Progenitor cell of endocrine pancreas (in vitro differentiated cells): ENCODE data around the gene CCDC60. TPM values are rescaled to one million over a fixed set of nuclear protein-coding genes. Genes with fewer than 3 reads are reported as not detected.

Experiments
- DNase-seq: peaks from one replicate; pipeline ENCODE4 v3.0.0; 2021; ENCODE audit warnings: low spot score; ENCODE audit not compliant: unreplicated experiment
- H3K27ac Mint-ChIP-seq: 2 replicates; pipeline ENCODE4 v1.8.0; 2021; ENCODE audit warnings: mild to moderate bottlenecking, moderate library complexity, mixed read lengths
- H3K27me3 Mint-ChIP-seq: 2 replicates; pipeline ENCODE4 v1.8.0; 2021; ENCODE audit warnings: mixed read lengths
- H3K36me3 Mint-ChIP-seq: 2 replicates; pipeline ENCODE4 v1.8.0; 2022; ENCODE audit warnings: mixed read lengths; ENCODE audit not compliant: insufficient read depth
- H3K4me1 Mint-ChIP-seq: 2 replicates; pipeline ENCODE4 v1.8.0; 2021; ENCODE audit warnings: low read depth, mixed read lengths
- H3K4me3 Mint-ChIP-seq: 2 replicates; pipeline ENCODE4 v1.8.0; 2021; ENCODE audit warnings: low read depth, mild to moderate bottlenecking, moderate library complexity, mixed read lengths
- H3K9me3 Mint-ChIP-seq: 2 replicates; pipeline ENCODE4 v1.8.0; 2021; ENCODE audit warnings: low read depth, mixed read lengths
- CTCF ChIP-seq: fragments of 200-600 bp; sonication (generic); IDR thresholded peaks from one replicate; pipeline ENCODE4 v1.5.0; 2021; ENCODE audit warnings: antibody characterized with exemption, mild to moderate bottlenecking; ENCODE audit not compliant: unreplicated experiment
- total RNA-seq: library from RNA; stranded (reverse); gene quantifications from 2 replicates; pipeline ENCODE4 v1.2.1, GENCODE V29; 2021

Gene CCDC60
- total RNA-seq, 1 donor from 2014 or later: 23.4 TPM

- no peak for TF ChIP-seq CTCF
- DNase-seq: no peak
- Mint-ChIP-seq H3K9me3 (peaks cover 3% of the 10 kb centered on the region), H3K27me3 (no peaks in the 10 kb centered on the region), H3K27ac (peak overlapping the region; percentile 7), H3K36me3 (peaks cover 1% of the 10 kb centered on the region), H3K4me3 (no peak overlapping the region), H3K4me1 (peaks cover 43% of the 10 kb centered on the region)
Observed at GRCh38 chr12:119373001-119373400, 38.5 kb downstream of the CCDC60 start.

- Mint-ChIP-seq H3K4me3 (no peak overlapping the region), H3K4me1 (peaks cover 40% of the 10 kb centered on the region)
- no peak for TF ChIP-seq CTCF
Observed at GRCh38 chr12:119373666-119374065, 39.1 kb downstream of the CCDC60 start.

GRCh38 chr12:119374635-119375034 is 40.1 kb downstream of the CCDC60 start:
- peaks cover 1% of the 10 kb centered on the region for H3K36me3 Mint-ChIP-seq
- H3K27me3 Mint-ChIP-seq: no peaks in the 10 kb centered on the region
- no peak for DNase-seq
- peaks cover 3% of the 10 kb centered on the region for H3K9me3 Mint-ChIP-seq
- TF ChIP-seq CTCF: no peak
- peak overlapping the region; percentile 91 for H3K27ac Mint-ChIP-seq
- peaks cover 35% of the 10 kb centered on the region for H3K4me1 Mint-ChIP-seq
- no peak overlapping the region for H3K4me3 Mint-ChIP-seq

More at GRCh38 chr12:119373666-119374065, 39.1 kb downstream of the CCDC60 start:
- Mint-ChIP-seq H3K36me3 (peaks cover 1% of the 10 kb centered on the region), H3K27me3 (no peaks in the 10 kb centered on the region), H3K27ac (no peak overlapping the region), H3K9me3 (peaks cover 3% of the 10 kb centered on the region)
- no peak for DNase-seq

- H3K27ac Mint-ChIP-seq: peak overlapping the region; percentile 91
- no peak for DNase-seq
- H3K36me3 Mint-ChIP-seq: peaks cover 1% of the 10 kb centered on the region
- no peaks in the 10 kb centered on the region for H3K27me3 Mint-ChIP-seq
- H3K9me3 Mint-ChIP-seq: peaks cover 3% of the 10 kb centered on the region
- H3K4me1 Mint-ChIP-seq: peaks cover 31% of the 10 kb centered on the region
- peak overlapping the region; percentile 4 for H3K4me3 Mint-ChIP-seq
- no peak for TF ChIP-seq CTCF
Observed at GRCh38 chr12:119375075-119375882, 40.8 kb downstream of the CCDC60 start.

GRCh38 chr12:119375883-119376190 is 41.3 kb downstream of the CCDC60 start:
- Mint-ChIP-seq H3K4me1 (peaks cover 32% of the 10 kb centered on the region), H3K4me3 (no peak overlapping the region)
- TF ChIP-seq CTCF: no peak

More at GRCh38 chr12:119375883-119376190, 41.3 kb downstream of the CCDC60 start:
- Mint-ChIP-seq H3K36me3 (peaks cover 1% of the 10 kb centered on the region), H3K27me3 (no peaks in the 10 kb centered on the region), H3K9me3 (peaks cover 3% of the 10 kb centered on the region), H3K27ac (peak overlapping the region; percentile 91)
- DNase-seq: no peak
